Activated CD4-positive, alpha-beta T cell treated with anti-CD3 and anti-CD28 coated beads for 24 hours (primary cell): ENCODE results near the gene RIC1.
"Not testable (repeated sequence)": the region's sequence is repeated elsewhere in the genome, so short reads cannot be mapped to it uniquely, and the experiment has no call there.

Source experiments
- DNase-seq, 2 donors: peaks; one replicate each; pipeline ENCODE4 v3.0.0-alpha.2; 2020; ENCODE audit warnings: low read depth in 2 of 2

RIC1 gene

DNA sequence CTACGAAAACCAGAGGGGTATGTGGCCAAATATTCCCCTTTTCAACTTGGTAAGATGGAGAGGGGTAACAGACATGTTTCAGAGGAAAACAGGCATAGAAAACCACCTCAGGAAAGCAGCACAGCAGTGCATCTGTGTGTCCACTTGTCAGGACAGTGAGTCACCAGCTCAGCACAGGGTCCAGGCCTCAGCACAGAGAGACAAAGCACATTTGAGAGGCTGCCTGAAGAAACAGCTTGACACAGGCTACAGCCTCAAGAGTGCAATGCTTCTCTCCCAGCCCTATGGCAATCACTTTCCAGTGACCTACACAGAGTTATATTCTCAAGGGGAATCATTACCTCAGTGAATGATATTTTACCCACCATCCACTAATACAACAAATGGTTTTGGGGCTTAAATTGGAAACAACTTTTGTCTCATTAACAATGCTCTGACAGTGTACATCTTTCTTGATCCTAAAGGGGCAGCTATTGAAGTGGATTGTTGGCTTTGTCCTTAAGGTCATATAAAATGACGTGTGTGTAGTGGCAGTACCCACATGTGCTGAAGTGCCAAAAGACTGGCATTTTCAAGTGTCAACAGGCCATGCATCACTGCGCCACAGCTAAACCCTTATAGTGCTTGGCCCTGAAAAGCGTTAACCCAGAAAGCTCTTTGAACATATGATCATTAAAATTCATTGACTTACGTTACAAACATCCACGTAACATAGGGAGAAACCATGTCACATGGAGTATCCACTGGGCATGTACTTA is 157.6 kb downstream of the RIC1 start:
- no peak for DNase-seq

DNA sequence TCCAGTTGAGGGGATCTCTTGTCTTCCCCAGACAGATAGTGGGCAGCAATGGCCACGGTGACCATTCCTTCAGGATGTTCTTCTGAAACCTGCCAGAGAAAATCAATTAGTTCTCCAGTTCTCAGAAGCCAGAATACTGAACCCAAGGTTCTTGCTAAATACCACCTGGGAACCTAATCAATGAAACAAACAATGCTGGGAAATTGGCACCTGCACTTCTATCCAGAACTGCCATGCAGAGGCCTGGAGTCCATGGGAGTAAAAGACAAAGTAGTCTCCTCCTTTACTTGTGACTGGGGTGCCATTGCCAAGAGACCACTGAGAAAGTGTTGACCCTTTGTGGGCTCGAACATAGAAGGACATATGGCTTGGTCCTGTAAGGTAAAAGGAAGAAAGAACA is 158.3 kb downstream of the RIC1 start:
- DNase-seq: no peak

GRCh38 chr9:5787759-5788302 is 158.9 kb downstream of the RIC1 start:
- DNase-seq: no peak

DNA sequence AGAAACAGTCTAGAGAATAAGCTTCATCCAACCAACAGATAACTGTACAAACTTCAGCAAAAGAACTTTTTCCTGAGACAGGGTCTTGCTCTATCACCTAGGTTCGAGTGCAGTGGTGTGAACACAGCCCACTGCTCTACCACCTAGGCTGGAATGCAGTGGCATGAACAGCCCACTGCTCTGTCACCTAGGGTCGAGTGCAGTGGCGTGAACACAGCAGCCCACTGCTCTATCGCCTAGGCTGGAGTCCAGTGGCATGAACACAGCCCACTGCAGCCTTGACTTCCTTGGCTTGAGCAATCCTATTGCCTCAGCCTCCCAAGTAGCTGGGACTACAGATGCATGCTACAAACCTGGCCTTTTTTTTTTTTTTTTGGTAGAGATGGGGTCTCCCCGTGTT is 160.6 kb downstream of the RIC1 start:
- DNase-seq: no peak

DNA sequence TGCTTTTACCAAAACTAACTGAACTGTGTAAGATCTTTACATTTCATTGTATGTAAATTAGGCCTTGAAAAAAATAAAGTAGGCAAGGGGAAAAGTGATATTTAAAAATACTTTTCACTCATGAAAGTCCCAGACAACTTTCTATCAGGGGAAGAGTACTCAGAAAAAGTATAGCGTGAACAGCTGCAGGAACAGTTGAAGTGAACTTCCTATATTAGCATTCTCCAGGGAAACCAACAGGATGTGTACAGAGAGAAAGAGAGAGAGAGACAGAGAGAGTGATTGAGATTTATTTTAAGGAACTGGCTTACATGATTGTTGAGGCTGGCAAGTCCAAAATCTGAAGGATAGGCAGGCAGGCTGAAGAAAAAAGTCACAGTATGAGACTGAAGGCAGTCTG is 162.0 kb downstream of the RIC1 start:
- no peak for DNase-seq

GRCh38 chr9:5791870-5792269 is 163.0 kb downstream of the RIC1 start:
- DNase-seq: no peak

- DNase-seq: no peak
These were observed 164.9 kb downstream of the RIC1 start for GRCh38 chr9:5793812-5794211.

GRCh38 chr9:5796298-5796697 is 167.4 kb downstream of the RIC1 start:
- no peak for DNase-seq

- no peak for DNase-seq
These were observed 169.7 kb downstream of the RIC1 start for GRCh38 chr9:5798581-5798980.

DNA sequence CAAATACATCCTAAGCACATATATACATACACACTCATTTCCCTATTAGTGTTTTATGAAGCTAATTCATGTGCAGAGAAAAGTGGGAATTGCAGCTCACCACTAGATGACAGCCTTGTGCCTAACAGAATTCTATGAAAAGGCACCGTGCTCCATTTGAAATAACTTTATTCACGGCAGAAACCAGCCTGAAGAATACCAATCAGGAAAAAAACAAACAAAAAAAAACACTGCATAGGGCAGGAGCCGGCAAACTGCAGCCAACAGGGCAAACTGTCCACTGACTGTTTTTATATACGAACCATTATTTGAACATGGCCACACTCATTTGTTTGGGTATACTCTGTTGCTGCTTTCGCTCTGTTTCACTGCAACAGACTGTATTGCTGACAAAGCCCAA is 170.4 kb downstream of the RIC1 start:
- DNase-seq: no peak

- DNase-seq: not testable (repeated sequence)
These were observed 171.5 kb downstream of the RIC1 start for GRCh38 chr9:5800378-5800777.

- DNase-seq: no peak
These were observed 172.2 kb downstream of the RIC1 start for GRCh38 chr9:5800969-5801738.

DNA sequence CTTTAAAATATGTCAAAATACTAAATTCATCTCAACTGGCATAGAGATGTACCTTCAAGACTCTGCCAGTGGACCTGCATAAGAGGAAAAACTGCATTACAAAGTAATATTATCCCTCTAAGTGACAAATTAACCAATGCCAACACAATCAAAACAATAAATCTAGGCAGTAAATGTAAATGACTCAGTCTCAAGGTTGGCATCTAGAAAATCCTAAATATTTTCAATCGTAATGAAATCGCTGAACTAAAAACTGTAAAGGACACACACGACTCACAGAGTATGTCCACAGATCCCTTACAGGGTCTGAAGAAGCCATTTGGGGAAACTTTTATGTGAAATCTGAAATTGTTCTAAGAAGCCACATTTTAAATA is 172.8 kb downstream of the RIC1 start:
- no peak for DNase-seq

GRCh38 chr9:5805478-5805877 is 176.6 kb downstream of the RIC1 start:
- no peak for DNase-seq

DNA sequence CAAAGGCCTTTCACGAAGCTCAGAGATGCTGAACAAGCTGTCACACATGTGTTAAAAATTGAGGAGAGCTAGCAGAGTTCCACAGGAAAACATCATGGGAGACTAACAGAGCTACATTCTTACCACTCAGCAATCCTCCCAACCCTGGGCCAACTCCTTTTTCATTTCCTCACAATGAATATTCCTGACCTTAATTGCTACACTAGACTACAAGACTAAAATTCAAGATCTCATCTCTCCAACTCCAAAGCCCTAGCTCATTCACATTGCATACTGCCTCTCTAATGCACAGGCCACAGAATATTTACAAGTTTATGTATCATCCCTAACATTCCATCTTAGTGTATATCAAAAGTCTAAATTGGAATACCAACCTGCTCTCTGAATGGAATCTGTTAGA is 182.8 kb downstream of the RIC1 start:
- no peak for DNase-seq

DNA sequence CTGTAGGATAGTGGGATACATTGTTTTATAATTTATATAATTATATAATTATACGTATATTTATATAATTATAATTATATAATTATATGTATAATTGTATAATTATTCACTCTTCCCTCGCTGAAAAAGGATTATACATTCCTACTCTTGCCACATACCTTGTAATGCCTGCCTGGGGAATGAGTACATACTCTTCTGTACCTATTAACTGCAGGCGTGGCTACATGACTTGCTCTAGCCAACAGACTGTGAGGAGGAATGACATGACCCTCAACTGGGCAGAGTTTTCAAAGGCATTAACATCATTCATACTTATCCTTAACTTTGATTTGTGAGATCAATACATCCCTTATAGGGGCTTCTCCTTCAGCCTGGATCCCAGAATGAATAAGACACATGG is 184.9 kb downstream of the RIC1 start:
- no peak for DNase-seq

DNA sequence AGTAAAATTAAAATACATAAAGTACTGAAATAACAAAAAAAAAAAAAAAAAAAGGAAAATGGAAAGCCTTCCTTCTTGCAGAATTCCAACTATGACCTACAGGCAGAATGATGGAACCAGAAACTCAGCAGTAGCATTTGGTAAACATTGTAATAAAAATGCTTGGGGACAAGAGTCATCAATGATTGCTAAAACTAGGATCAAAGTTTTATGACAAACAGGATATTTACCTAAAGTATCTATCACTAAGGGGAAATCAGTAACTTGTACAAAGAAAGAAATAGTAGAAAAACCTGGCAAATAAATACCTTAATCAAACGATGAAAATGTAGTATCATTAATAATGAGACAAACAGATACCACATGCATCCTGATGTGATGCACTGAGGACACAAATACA is 186.6 kb downstream of the RIC1 start:
- no peak for DNase-seq

DNA sequence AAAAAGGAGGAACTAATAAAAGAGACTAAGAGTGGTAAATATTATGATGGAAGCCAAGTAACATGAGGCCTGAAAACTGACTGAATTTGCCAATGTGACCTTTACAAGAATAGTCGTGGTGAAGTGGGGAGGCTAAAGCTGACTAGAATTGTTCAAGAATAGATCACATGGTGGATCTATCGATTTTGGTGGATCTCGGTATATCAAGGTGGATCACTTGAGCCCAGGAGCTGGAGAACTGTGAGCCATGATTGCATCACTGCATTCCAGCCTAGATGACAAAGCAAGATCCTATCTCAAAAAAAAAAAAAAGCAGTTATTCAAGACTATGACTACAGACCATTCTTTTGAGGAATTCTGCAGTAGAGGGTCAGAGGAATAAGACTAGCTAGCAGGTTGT is 189.0 kb downstream of the RIC1 start:
- DNase-seq: no peak

DNA sequence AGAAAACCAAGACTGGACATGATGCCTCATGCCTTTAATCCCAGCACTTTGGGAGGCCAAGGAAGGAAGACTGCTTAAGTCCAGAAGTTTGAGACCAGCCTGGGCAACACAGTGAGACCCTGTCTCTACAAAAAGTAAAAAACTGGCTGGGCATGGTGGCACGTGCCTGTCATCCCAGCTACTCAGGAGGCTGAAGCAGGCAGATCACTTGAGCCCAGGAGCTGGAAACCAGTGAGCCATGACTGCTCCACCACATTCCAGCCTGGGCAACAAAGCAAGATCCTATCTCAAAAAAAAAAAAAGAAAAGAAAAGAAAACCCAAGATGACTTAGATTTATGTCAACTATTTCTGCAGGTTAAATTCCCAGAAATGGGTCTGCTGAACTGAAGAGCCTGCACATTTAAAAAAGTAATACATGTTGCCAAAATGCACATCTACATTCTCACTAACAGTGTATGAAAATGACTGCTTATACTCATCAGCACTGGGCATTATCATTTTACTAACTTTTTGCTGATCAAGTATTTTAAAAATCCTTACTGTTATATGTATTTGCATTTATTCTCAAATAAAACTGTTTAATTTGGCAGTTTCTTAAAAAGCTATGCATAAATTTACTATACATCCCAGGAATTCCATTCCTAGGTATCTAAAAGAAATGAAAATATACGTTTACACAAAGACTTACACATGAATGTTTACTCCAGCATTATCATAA is 189.7 kb downstream of the RIC1 start:
- no peak for DNase-seq

- no peak for DNase-seq
These were observed 190.3 kb downstream of the RIC1 start for GRCh38 chr9:5819174-5819573.

DNA sequence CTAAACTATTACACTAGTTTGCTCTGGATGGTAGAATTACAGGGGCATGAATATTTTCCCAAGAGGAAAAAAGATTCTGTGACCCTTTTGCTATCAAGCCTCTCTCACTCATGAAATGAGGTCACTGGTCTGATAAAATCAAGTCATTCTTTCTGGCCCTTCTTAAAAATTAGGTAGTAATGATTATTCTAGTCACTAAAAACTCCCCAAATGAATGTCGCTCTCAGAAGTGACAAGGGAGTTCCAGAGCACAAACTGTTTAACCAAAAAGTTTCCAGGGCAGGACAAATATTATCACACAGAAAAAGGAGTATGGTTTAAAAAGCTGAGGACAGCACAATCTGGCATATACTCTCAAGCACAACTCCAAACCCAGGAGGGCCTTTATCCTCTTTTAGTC is 191.5 kb downstream of the RIC1 start:
- DNase-seq: no peak

- DNase-seq: no peak
These were observed 196.3 kb downstream of the RIC1 start for GRCh38 chr9:5825223-5825622.
